Measurements from ENCODE around the gene HOXB2.

The HOXB2 gene

GRCh38 chr17:48502901-48503300, 42.0 kb downstream of the HOXB2 start:
- no peaks in the 10 kb centered on the region for H3K9me3 ChIP-seq (ENCODE audit: control insufficient read depth, low read length)

GRCh38 chr17:48502312-48502711, 42.6 kb downstream of the HOXB2 start:
- Histone ChIP-seq H3K27ac (ENCODE audit: insufficient read depth, low read length, poor library complexity, severe bottlenecking) (no peak overlapping the region), H3K4me1 (ENCODE audit: control insufficient read depth, insufficient read depth, low read length, poor library complexity, severe bottlenecking) (peaks cover 3% of the 10 kb centered on the region), H3K27me3 (replicated peaks; ENCODE audit: control insufficient read depth, insufficient read depth, low read length, poor library complexity, severe bottlenecking) (no peaks in the 10 kb centered on the region)

More at GRCh38 chr17:48502901-48503300, 42.0 kb downstream of the HOXB2 start:
- no peak overlapping the region for H3K27ac ChIP-seq (ENCODE audit: insufficient read depth, low read length, poor library complexity, severe bottlenecking)
- H3K27me3 ChIP-seq (replicated peaks; ENCODE audit: control insufficient read depth, insufficient read depth, low read length, poor library complexity, severe bottlenecking), result no peaks in the 10 kb centered on the region
- H3K4me3 ChIP-seq (ENCODE audit: insufficient read depth, low read depth, low read length, poor library complexity, severe bottlenecking), result no peak overlapping the region
- H3K4me1 ChIP-seq (ENCODE audit: control insufficient read depth, insufficient read depth, low read length, poor library complexity, severe bottlenecking), result peaks cover 3% of the 10 kb centered on the region
- no peak for DNase-seq
- no peaks in the 10 kb centered on the region for H3K36me3 ChIP-seq (ENCODE audit: control insufficient read depth, insufficient read depth, low read length)

GRCh38 chr17:48500435-48501426, 44.2 kb downstream of the HOXB2 start:
- Histone ChIP-seq H3K4me3 (ENCODE audit: insufficient read depth, low read depth, low read length, poor library complexity, severe bottlenecking) (no peak overlapping the region), H3K27me3 (replicated peaks; ENCODE audit: control insufficient read depth, insufficient read depth, low read length, poor library complexity, severe bottlenecking) (no peaks in the 10 kb centered on the region), H3K9me3 (ENCODE audit: control insufficient read depth, low read length) (no peaks in the 10 kb centered on the region), H3K27ac (ENCODE audit: insufficient read depth, low read length, poor library complexity, severe bottlenecking) (no peak overlapping the region), H3K4me1 (ENCODE audit: control insufficient read depth, insufficient read depth, low read length, poor library complexity, severe bottlenecking) (no peaks in the 10 kb centered on the region), H3K36me3 (ENCODE audit: control insufficient read depth, insufficient read depth, low read length) (no peaks in the 10 kb centered on the region)
- no peak for DNase-seq

More at GRCh38 chr17:48502312-48502711, 42.6 kb downstream of the HOXB2 start:
- Histone ChIP-seq H3K9me3 (ENCODE audit: control insufficient read depth, low read length) (no peaks in the 10 kb centered on the region), H3K36me3 (ENCODE audit: control insufficient read depth, insufficient read depth, low read length) (no peaks in the 10 kb centered on the region), H3K4me3 (ENCODE audit: insufficient read depth, low read depth, low read length, poor library complexity, severe bottlenecking) (no peak overlapping the region)
- DNase-seq, result no peak

GRCh38 chr17:48499735-48500434, 45.0 kb downstream of the HOXB2 start:
- no peaks in the 10 kb centered on the region for H3K36me3 ChIP-seq (ENCODE audit: control insufficient read depth, insufficient read depth, low read length)
- no peak for DNase-seq
- H3K27ac ChIP-seq (ENCODE audit: insufficient read depth, low read length, poor library complexity, severe bottlenecking), result no peak overlapping the region
- no peak overlapping the region for H3K4me3 ChIP-seq (ENCODE audit: insufficient read depth, low read depth, low read length, poor library complexity, severe bottlenecking)
- H3K9me3 ChIP-seq (ENCODE audit: control insufficient read depth, low read length), result no peaks in the 10 kb centered on the region
- H3K4me1 ChIP-seq (ENCODE audit: control insufficient read depth, insufficient read depth, low read length, poor library complexity, severe bottlenecking), result no peaks in the 10 kb centered on the region
- H3K27me3 ChIP-seq (replicated peaks; ENCODE audit: control insufficient read depth, insufficient read depth, low read length, poor library complexity, severe bottlenecking), result no peaks in the 10 kb centered on the region

DNA sequence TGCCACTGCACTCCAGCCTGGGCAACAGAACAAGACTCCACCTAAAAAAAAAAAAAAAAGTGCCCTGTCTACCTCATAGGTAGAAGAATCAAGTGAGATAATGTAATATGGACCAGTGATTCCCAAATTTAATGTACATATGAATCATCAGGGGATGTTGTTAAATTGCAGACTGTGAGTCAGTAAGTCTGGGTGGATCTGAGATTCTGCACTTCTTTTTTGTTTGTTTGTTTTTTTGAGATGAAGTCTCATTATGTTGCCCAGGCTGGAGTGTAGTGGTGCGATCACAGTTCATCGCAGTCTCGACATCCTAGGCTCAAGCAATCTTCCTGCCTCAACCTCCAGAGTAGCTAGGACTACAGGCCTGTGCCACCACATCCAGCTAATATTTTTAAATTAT, 45.7 kb downstream of the HOXB2 start:
- Histone ChIP-seq H3K4me3 (ENCODE audit: insufficient read depth, low read depth, low read length, poor library complexity, severe bottlenecking) (no peak overlapping the region), H3K36me3 (ENCODE audit: control insufficient read depth, insufficient read depth, low read length) (no peaks in the 10 kb centered on the region), H3K27ac (ENCODE audit: insufficient read depth, low read length, poor library complexity, severe bottlenecking) (no peak overlapping the region), H3K27me3 (replicated peaks; ENCODE audit: control insufficient read depth, insufficient read depth, low read length, poor library complexity, severe bottlenecking) (no peaks in the 10 kb centered on the region), H3K9me3 (ENCODE audit: control insufficient read depth, low read length) (no peaks in the 10 kb centered on the region), H3K4me1 (ENCODE audit: control insufficient read depth, insufficient read depth, low read length, poor library complexity, severe bottlenecking) (no peaks in the 10 kb centered on the region)
- DNase-seq, result no peak

- Histone ChIP-seq H3K9me3 (ENCODE audit: control insufficient read depth, low read length) (no peaks in the 10 kb centered on the region), H3K4me1 (ENCODE audit: control insufficient read depth, insufficient read depth, low read length, poor library complexity, severe bottlenecking) (no peaks in the 10 kb centered on the region), H3K27ac (ENCODE audit: insufficient read depth, low read length, poor library complexity, severe bottlenecking) (no peak overlapping the region), H3K36me3 (ENCODE audit: control insufficient read depth, insufficient read depth, low read length) (no peaks in the 10 kb centered on the region), H3K27me3 (replicated peaks; ENCODE audit: control insufficient read depth, insufficient read depth, low read length, poor library complexity, severe bottlenecking) (no peaks in the 10 kb centered on the region), H3K4me3 (ENCODE audit: insufficient read depth, low read depth, low read length, poor library complexity, severe bottlenecking) (no peak overlapping the region)
- no peak for DNase-seq
Observed at GRCh38 chr17:48498164-48498850, 46.6 kb downstream of the HOXB2 start.

DNA sequence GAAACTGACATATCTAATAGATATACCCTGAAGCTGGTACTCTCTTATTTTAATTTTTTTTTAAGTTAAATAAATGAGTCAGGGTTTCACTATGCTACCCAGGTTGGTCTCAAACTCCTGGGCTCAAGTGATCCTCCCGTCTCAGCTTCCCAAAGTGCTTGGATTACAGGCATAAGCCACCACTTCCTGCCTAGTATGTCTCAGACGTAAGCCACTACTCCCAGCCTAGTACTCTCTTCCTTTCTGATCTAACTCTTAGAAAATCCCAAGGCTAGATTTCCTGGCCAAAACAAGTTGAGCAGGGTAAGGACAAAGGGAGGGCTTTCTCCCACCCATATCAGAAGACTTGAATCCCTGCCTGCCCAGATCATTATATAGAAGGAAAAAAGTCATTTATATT, 47.8 kb downstream of the HOXB2 start:
- Histone ChIP-seq H3K36me3 (ENCODE audit: control insufficient read depth, insufficient read depth, low read length) (no peaks in the 10 kb centered on the region), H3K27ac (ENCODE audit: insufficient read depth, low read length, poor library complexity, severe bottlenecking) (no peak overlapping the region), H3K9me3 (ENCODE audit: control insufficient read depth, low read length) (no peaks in the 10 kb centered on the region), H3K4me1 (ENCODE audit: control insufficient read depth, insufficient read depth, low read length, poor library complexity, severe bottlenecking) (peaks cover 11% of the 10 kb centered on the region), H3K4me3 (ENCODE audit: insufficient read depth, low read depth, low read length, poor library complexity, severe bottlenecking) (no peak overlapping the region), H3K27me3 (replicated peaks; ENCODE audit: control insufficient read depth, insufficient read depth, low read length, poor library complexity, severe bottlenecking) (no peaks in the 10 kb centered on the region)
- no peak for DNase-seq

- no peak overlapping the region for H3K4me3 ChIP-seq (ENCODE audit: insufficient read depth, low read depth, low read length, poor library complexity, severe bottlenecking)
- DNase-seq, result no peak
- no peaks in the 10 kb centered on the region for H3K9me3 ChIP-seq (ENCODE audit: control insufficient read depth, low read length)
- no peaks in the 10 kb centered on the region for H3K27me3 ChIP-seq (replicated peaks; ENCODE audit: control insufficient read depth, insufficient read depth, low read length, poor library complexity, severe bottlenecking)
- no peak overlapping the region for H3K27ac ChIP-seq (ENCODE audit: insufficient read depth, low read length, poor library complexity, severe bottlenecking)
- peaks cover 11% of the 10 kb centered on the region for H3K4me1 ChIP-seq (ENCODE audit: control insufficient read depth, insufficient read depth, low read length, poor library complexity, severe bottlenecking)
- no peaks in the 10 kb centered on the region for H3K36me3 ChIP-seq (ENCODE audit: control insufficient read depth, insufficient read depth, low read length)
Observed at GRCh38 chr17:48494335-48494734, 50.6 kb downstream of the HOXB2 start.

Measured in effector memory CD4-positive, alpha-beta T cell (primary cell).